ENCODE results near the gene PSMD3. TPM values are rescaled to one million over a fixed set of nuclear protein-coding genes. Genes with fewer than 3 reads are reported as not detected.

Gene PSMD3
- total and polyA plus RNA-seq, 9 of the 15 experiments (the other 6 are each of a cell fraction or from before 2014, with no cell fraction given), result 2.0 to 251 (median 135) TPM

- TF ChIP-seq ZFP91 (CRISPR knock-in tag; IDR thresholded peaks at IDR 0.05) (no peak), ZNF518B (CRISPR knock-in tag; IDR thresholded peaks at IDR 0.05) (no peak), SMARCE1 (IDR thresholded peaks at IDR 0.05) (0 out of 2 replicates have a peak, but pooled peaks have one; percentile 37), ELF4 (CRISPR knock-in tag; IDR thresholded peaks at IDR 0.05) (no peak), MYC (IDR thresholded peaks at IDR 0.05; ENCODE audit: low read depth, low read length) (peak; percentile 18; the same call in 1 of the 2 replicates), MYC (CRISPR knock-in tag; IDR thresholded peaks at IDR 0.05; ENCODE audit: borderline replicate concordance, low read depth) (no peak), PTTG1 (tag; IDR thresholded peaks at IDR 0.05; ENCODE audit: low read depth) (no peak), SLC30A9 (CRISPR knock-in tag; IDR thresholded peaks at IDR 0.05) (no peak), C11orf30 (IDR thresholded peaks at IDR 0.05; ENCODE audit: low read depth) (peak; percentile 84), ZNF717 (CRISPR knock-in tag; IDR thresholded peaks at IDR 0.05) (no peak), XRCC3 (IDR thresholded peaks at IDR 0.05) (no peak), ZNF316 (IDR thresholded peaks at IDR 0.05) (peak; percentile 90), PCBP1 (IDR thresholded peaks at IDR 0.05; ENCODE audit: low read depth, low read length, poor library complexity, severe bottlenecking) (no peak), E2F6 (IDR thresholded peaks at IDR 0.05; ENCODE audit: borderline replicate concordance in 1 of 2, extremely low read depth in 1 of 2, insufficient read depth in 1 of 2, insufficient read length in 1 of 2, low read depth in 1 of 2, low read length in 1 of 2, poor library complexity in 1 of 2, severe bottlenecking in 1 of 2) (no peak), ZNF3 (CRISPR knock-in tag; IDR thresholded peaks at IDR 0.05) (no peak), GTF2E2 (tag; IDR thresholded peaks at IDR 0.05) (no peak), CBFA2T2 (conservative IDR thresholded peaks at IDR 0.05) (no peak), ERF (CRISPR knock-in tag; IDR thresholded peaks at IDR 0.05) (no peak), POLR2B (IDR thresholded peaks at IDR 0.05; ENCODE audit: low read depth, partially characterized antibody) (no peak), GABPA (tag; conservative IDR thresholded peaks at IDR 0.05; ENCODE audit: low read depth) (peak; percentile 33; the same call in 1 of the 2 replicates), CEBPZ (IDR thresholded peaks at IDR 0.05; ENCODE audit: borderline replicate concordance, low read depth, low read length) (no peak)
Observed at GRCh38 chr17:39972271-39972670, 8.3 kb upstream of the PSMD3 start (continued).

Measured in K562 (cell line).